Suprapubic skin (tissue), 4 donors: ENCODE results near the gene CHRDL2.

ENCODE experiments used
- CTCF ChIP-seq, 2 donors: fragments of 200-600 bp in 1 of 2; fragments of 450-650 bp in 1 of 2; sonication (generic) in 1 of 2; IDR thresholded peaks; one replicate each; pipeline ENCODE4 v1.5.1; 2016 to 2019; ENCODE audit warnings: antibody characterized with exemption in 2 of 2, mild to moderate bottlenecking in 1 of 2, moderate library complexity in 1 of 2
- EP300 ChIP-seq: sonication (generic); formaldehyde crosslinking; IDR thresholded peaks from one replicate; pipeline ENCODE4 v1.6.1; 2017; ENCODE audit warnings: antibody characterized with exemption
- POLR2A ChIP-seq, 2 donors: fragments of 450-650 bp; IDR thresholded peaks; one replicate each; pipeline ENCODE4 v1.6.1; 2017; ENCODE audit warnings: antibody characterized with exemption in 2 of 2, mild to moderate bottlenecking in 2 of 2, moderate library complexity in 2 of 2
- POLR2AphosphoS5 ChIP-seq, 3 donors: sonication (generic); formaldehyde crosslinking; IDR thresholded peaks; one replicate each; pipeline ENCODE4 v1.6.1; 2017; ENCODE audit warnings: antibody characterized with exemption in 3 of 3

GRCh38 chr11:74670171-74670570 lies 61.1 kb downstream of the CHRDL2 start:
- TF ChIP-seq POLR2AphosphoS5 (IDR thresholded peaks at IDR 0.05), result no peak
- TF ChIP-seq CTCF (IDR thresholded peaks at IDR 0.05), result no peak
- no peak for TF ChIP-seq POLR2A (IDR thresholded peaks at IDR 0.05)
- TF ChIP-seq EP300, result no peak
